ENCODE measurements around the gene B3GAT3. TPM values are rescaled to one million over a fixed set of nuclear protein-coding genes. Genes with fewer than 3 reads are reported as not detected.
"Not testable (repeated sequence)": the region's sequence is repeated elsewhere in the genome, so short reads cannot be mapped to it uniquely, and the experiment has no call there.

Gene B3GAT3
- total RNA-seq, 4 donors from 2014 or later = 20.3 to 33.3 (median 22.1) TPM

DNA sequence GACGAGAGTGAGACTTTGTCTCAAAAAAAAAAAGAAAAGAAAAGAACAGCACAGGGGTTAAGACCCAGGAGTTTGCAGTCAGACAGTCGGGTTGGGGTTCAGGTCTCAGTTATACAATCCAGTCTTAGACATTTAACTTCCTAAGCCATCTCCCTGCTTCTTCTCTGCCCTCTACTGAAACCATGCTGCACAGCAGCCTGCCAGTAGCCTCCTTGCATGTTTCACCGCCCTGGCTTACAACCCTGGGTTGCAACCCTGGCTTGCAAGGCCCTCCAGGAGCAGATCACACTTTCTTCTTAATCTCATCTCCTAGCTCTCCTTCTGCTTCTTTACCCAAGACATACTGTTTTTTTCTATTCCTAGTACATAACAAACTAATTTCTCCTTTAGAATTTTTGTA is 5.9 kb upstream of the B3GAT3 start:
- no peaks in the 10 kb centered on the region for H3K9me3 ChIP-seq
- H3K27me3 ChIP-seq = no peaks in the 10 kb centered on the region
- intact Hi-C loops (cut with DNase I) = no loop called here
- H3K27ac ChIP-seq (replicated peaks in 1 of 4) = no peak overlapping the region
- no peak for DNase-seq (ENCODE audit: extremely low spot score)
- H3K4me3 ChIP-seq = no peak overlapping the region
- peaks cover 0 to 7% (median 3%) of the 10 kb centered on the region in 4 donors for H3K4me1 ChIP-seq
- 76% methylated on average over 3 of the region's 3 CpGs for WGBS
- TF ChIP-seq CTCF (IDR thresholded peaks at IDR 0.05) (no peak), POLR2A (IDR thresholded peaks at IDR 0.05; ENCODE audit: low read depth) (no peak), POLR2AphosphoS5 (IDR thresholded peaks at IDR 0.05) (no peak), EP300 (IDR thresholded peaks at IDR 0.05) (no peak)
- H3K36me3 ChIP-seq = peaks cover 68 to 82% (median 80%) of the 10 kb centered on the region in 4 donors

GRCh38 chr11:62622476-62623089 is 797 bp upstream of the B3GAT3 start:
- TF ChIP-seq CTCF (IDR thresholded peaks at IDR 0.05) (no peak), POLR2AphosphoS5 (IDR thresholded peaks at IDR 0.05) (no peak), POLR2A (IDR thresholded peaks at IDR 0.05; ENCODE audit: low read depth) (no peak), EP300 (IDR thresholded peaks at IDR 0.05) (no peak)
- H3K4me1 ChIP-seq = peaks cover 16 to 33% (median 23%) of the 10 kb centered on the region in 4 donors
- H3K4me3 ChIP-seq = peak overlapping the region; percentile 66 to 87 (median 76)
- WGBS = 84% methylated on average over 7 of the region's 7 CpGs
- H3K9me3 ChIP-seq = no peaks in the 10 kb centered on the region
- no peaks in the 10 kb centered on the region for H3K27me3 ChIP-seq
- H3K27ac ChIP-seq (replicated peaks in 1 of 4) = peak overlapping the region; percentile 83 to 91 (median 88)
- no peak for DNase-seq (ENCODE audit: extremely low spot score)
- intact Hi-C loops (cut with DNase I) = no loop called here
- H3K36me3 ChIP-seq = peaks cover 22 to 46% (median 33%) of the 10 kb centered on the region in 4 donors

GRCh38 chr11:62621027-62621566 is 689 bp downstream of the B3GAT3 start:
- intact Hi-C loops (cut with DNase I) = no loop called here
- peaks cover 16 to 33% (median 23%) of the 10 kb centered on the region in 4 donors for H3K4me1 ChIP-seq
- H3K27me3 ChIP-seq = no peaks in the 10 kb centered on the region
- peak overlapping the region; percentile 83 to 91 (median 88) for H3K27ac ChIP-seq (replicated peaks in 1 of 4)
- no peak for DNase-seq (ENCODE audit: extremely low spot score)
- H3K36me3 ChIP-seq = peaks cover 15 to 45% (median 32%) of the 10 kb centered on the region in 4 donors
- peak overlapping the region; percentile 66 to 87 (median 76) for H3K4me3 ChIP-seq
- 34% methylated on average over 8 of the region's 8 CpGs for WGBS
- no peaks in the 10 kb centered on the region for H3K9me3 ChIP-seq
- no peak for TF ChIP-seq POLR2AphosphoS5 (IDR thresholded peaks at IDR 0.05)
- TF ChIP-seq CTCF (IDR thresholded peaks at IDR 0.05) = no peak
- no peak for TF ChIP-seq POLR2A (IDR thresholded peaks at IDR 0.05; ENCODE audit: low read depth)
- TF ChIP-seq EP300 (IDR thresholded peaks at IDR 0.05) = no peak

- H3K27me3 ChIP-seq; DNase-seq (ENCODE audit: extremely low spot score); H3K4me3 ChIP-seq; H3K9me3 ChIP-seq; H3K27ac ChIP-seq (replicated peaks in 1 of 4); intact Hi-C loops (cut with DNase I): not testable (repeated sequence)
- peaks cover 5 to 46% (median 33%) of the 10 kb centered on the region in 4 donors for H3K36me3 ChIP-seq
- H3K4me1 ChIP-seq = peaks cover 17 to 40% (median 31%) of the 10 kb centered on the region in 4 donors
- WGBS = 78% methylated on average over 3 of the region's 14 CpGs
These were observed 4.8 kb downstream of the B3GAT3 start for GRCh38 chr11:62616957-62617356.

- Histone ChIP-seq H3K4me3 (no peak overlapping the region), H3K27me3 (no peaks in the 10 kb centered on the region), H3K36me3 (peaks cover 5 to 52% (median 34%) of the 10 kb centered on the region in 4 donors), H3K4me1 (peaks cover 21 to 44% (median 36%) of the 10 kb centered on the region in 4 donors), H3K9me3 (no peaks in the 10 kb centered on the region), H3K27ac (replicated peaks in 1 of 4) (no peak overlapping the region)
- intact Hi-C loops (cut with DNase I) = no loop called here
- no peak for TF ChIP-seq EP300 (IDR thresholded peaks at IDR 0.05)
- TF ChIP-seq POLR2AphosphoS5 (IDR thresholded peaks at IDR 0.05) = no peak
- no peak for TF ChIP-seq CTCF (IDR thresholded peaks at IDR 0.05)
- no peak for TF ChIP-seq POLR2A (IDR thresholded peaks at IDR 0.05; ENCODE audit: low read depth)
- 100% methylated on average over 1 of the region's 7 CpGs for WGBS
- DNase-seq (ENCODE audit: extremely low spot score) = no peak
These were observed 6.3 kb downstream of the B3GAT3 start for GRCh38 chr11:62615521-62615920.

Measured in esophagus muscularis mucosa (tissue), 4 donors.